LoVo (cell line): ENCODE data around the gene KRTAP5-6.

ENCODE experiments used
- DNase-seq: peaks from one replicate; pipeline ENCODE4 v3.0.0-alpha.2; 2016; ENCODE audit warnings: low spot score

Gene KRTAP5-6

GRCh38 chr11:1733716-1734640 is 37.0 kb downstream of the KRTAP5-6 start:
- DNase-seq, result no peak

GRCh38 chr11:1734641-1735081 is 37.7 kb downstream of the KRTAP5-6 start:
- no peak for DNase-seq

DNA sequence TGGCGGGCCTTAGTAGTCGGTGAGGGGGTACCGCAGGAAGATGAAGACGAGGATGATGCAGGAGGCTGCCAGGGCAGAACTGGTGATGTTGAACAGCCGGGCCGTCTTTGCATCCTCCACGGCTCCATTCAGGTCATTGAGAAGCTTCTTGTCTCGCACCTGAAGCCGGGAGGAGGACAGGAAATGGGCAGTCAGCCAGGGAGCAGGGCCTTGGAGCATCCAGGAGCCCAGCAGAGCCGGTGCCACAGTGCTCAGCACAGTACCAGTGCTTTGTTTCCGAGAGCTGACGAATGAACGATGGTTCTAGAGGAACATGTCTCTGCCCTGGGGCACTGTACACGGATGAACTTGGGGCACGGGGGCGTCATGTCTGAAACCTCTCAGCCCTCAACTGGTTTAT is 38.3 kb downstream of the KRTAP5-6 start:
- no peak for DNase-seq

GRCh38 chr11:1736447-1736992 is 39.5 kb downstream of the KRTAP5-6 start:
- DNase-seq, result no peak

- no peak for DNase-seq
Observed at GRCh38 chr11:1737080-1737757, 40.2 kb downstream of the KRTAP5-6 start.

- DNase-seq, result no peak
Observed at GRCh38 chr11:1738380-1738779, 41.4 kb downstream of the KRTAP5-6 start.

GRCh38 chr11:1739576-1739975 is 42.6 kb downstream of the KRTAP5-6 start:
- no peak for DNase-seq

GRCh38 chr11:1740786-1741530 is 44.0 kb downstream of the KRTAP5-6 start:
- DNase-seq, result no peak

GRCh38 chr11:1741741-1742140 is 44.7 kb downstream of the KRTAP5-6 start:
- DNase-seq, result no peak

DNA sequence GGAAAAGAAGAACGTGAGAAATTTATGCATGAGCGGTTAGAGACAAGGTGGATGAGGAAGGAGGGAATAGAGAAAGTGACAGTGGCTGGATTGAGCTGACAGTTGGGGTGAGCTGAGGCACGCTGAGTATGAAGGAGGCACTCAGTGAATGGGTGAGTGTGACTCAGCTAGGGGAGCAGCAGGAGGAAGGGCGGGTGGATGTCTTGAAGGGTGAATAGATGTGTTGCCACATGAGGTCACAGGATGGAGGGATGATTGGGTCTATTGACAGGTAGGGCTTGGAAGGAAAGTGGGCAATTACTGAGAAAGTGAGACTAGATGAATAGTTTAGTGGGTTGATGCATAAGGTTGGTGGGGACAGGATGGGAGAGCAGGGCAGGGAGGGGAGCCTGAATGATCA is 45.4 kb downstream of the KRTAP5-6 start:
- DNase-seq, result no peak

GRCh38 chr11:1742869-1743584 is 46.0 kb downstream of the KRTAP5-6 start:
- no peak for DNase-seq

DNA sequence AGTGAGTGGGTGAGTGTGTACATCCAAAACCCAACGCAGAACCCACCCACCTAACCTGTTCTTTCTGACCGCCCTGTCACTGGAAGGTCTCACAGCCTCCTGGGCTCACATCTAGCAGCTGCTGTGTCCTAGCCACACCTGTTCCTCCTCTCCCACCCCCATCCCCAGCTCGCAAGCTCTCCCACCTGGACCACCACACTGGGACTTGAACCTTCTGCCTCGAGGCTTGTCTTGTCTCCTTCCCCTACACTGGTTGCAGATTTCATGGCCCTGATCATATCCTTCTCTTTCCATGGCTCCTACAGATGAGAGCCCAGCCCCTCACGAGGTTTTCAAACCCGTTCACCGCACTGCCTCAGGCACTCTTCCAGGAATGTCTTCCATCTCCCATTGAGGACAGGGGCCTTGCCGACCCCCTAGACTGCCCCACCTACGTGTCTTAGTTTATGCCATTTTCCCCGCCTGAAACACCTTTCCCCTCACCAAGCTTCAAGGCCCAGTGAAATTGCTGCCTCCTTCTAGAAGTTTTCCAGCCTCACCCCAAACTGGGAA is 46.7 kb downstream of the KRTAP5-6 start:
- DNase-seq, result no peak

GRCh38 chr11:1744137-1744886 is 47.3 kb downstream of the KRTAP5-6 start:
- no peak for DNase-seq

DNA sequence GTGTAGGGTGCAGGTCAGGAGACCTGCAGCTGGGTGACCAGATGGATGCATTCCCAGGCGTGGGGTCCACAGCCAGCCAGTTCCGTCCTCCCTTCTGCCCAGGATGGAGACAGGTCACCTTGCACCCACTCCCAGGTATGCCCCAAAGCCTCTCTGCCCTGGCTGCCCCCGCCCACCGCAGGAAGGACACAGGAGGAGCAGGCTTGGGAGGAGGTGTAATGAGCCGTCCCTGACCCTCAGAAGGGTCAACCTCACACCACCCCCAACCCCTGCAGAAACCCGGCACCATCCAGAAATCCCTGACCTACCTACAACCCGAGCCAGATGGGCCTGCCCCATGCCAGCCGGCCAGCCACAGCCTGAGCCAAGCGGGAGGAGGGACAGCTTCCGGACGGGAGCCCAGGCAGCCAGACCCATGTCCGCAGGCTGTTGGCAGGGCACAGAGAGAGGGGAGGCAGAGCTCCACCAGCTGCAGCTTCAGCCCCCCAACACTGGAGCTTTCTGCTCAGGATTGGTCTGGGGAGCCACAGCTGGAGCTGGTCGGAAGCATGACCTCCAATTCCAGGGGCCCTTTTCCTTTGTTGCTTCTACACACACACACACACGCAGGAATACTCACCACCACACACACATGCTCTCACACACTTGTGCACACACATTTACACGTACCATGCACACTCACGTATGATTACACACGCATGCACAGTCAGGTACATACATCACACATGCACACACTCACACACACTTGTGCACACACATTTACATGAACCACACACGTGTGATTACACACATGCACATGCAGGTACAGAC is 48.1 kb downstream of the KRTAP5-6 start:
- DNase-seq, result no peak

- no peak for DNase-seq
Observed at GRCh38 chr11:1745701-1746320, 48.8 kb downstream of the KRTAP5-6 start.

- no peak for DNase-seq
Observed at GRCh38 chr11:1746511-1746931, 49.5 kb downstream of the KRTAP5-6 start.

DNA sequence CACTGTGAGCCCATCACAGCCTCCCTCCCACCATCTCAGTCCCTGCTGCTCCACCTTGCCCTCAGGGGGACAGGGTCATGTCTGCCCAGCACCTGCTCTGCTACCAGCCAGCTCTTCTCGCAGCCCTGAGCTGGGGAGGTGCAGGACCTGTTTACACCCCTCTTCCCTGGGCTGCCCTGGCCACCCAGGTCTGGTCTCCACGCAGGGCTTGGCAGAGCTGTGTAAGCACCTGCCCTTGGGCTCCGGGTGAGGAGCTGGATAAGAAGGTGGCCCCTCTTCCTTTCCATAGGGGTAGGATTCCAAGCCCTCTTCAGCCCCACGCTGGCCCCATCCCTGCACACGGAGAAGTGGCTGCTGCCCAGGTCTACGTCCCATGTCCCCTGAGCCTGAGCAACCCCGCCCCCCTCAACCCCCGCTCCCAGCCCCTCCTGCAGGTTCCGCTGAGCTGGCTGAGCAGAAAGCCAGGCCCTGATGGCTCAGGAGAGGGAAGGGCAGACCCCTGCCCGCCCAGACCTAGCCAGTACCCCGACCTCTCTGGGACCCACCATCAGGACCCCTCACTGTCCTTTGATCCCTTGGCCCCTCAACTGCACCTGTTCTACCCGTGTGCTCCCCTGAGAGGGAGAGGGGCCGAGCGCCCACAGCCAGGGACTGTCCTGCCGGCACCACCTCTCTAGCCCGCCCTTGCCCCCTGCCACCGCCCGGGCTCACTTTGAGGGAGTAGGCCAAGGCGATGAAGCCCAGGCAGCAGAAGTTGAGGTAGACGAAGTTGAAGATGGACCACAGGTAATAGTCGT is 50.2 kb downstream of the KRTAP5-6 start:
- no peak for DNase-seq
